GM12872 (cell line): ENCODE data around the gene GEN1.

Experiments
- CTCF ChIP-seq: IDR thresholded peaks from 3 replicates; pipeline ENCODE4 v1.5.1; 2011; ENCODE audit warnings: low read depth, mild to moderate bottlenecking, low read length, moderate library complexity; ENCODE audit not compliant: insufficient read depth

The GEN1 gene

GRCh38 chr2:17765398-17765797, 11.5 kb downstream of the GEN1 start:
- TF ChIP-seq CTCF = no peak

- no peak for TF ChIP-seq CTCF
Observed at GRCh38 chr2:17768894-17769293, 15.0 kb downstream of the GEN1 start.

- TF ChIP-seq CTCF = no peak
Observed at GRCh38 chr2:17771956-17772355, 18.0 kb downstream of the GEN1 start.

- TF ChIP-seq CTCF = no peak
Observed at GRCh38 chr2:17772532-17772931, 18.6 kb downstream of the GEN1 start.

- no peak for TF ChIP-seq CTCF
Observed at GRCh38 chr2:17780546-17780945, 26.6 kb downstream of the GEN1 start.

GRCh38 chr2:17781482-17781881, 27.5 kb downstream of the GEN1 start:
- TF ChIP-seq CTCF = no peak

GRCh38 chr2:17786727-17787126, 32.8 kb downstream of the GEN1 start:
- TF ChIP-seq CTCF = no peak

GRCh38 chr2:17788773-17789172, 34.8 kb downstream of the GEN1 start:
- TF ChIP-seq CTCF = no peak
